HG02870 (cell line): ENCODE data around the gene CRP.
"Not testable (repeated sequence)": the region's sequence is repeated elsewhere in the genome, so short reads cannot be mapped to it uniquely, and the experiment has no call there.

Experiments used
- ATAC-seq: cut with Tn5 transposase; IDR thresholded peaks from one replicate; pipeline ENCODE4 v1.9.1; 2021; ENCODE audit warnings: mild to moderate bottlenecking, moderate library complexity; ENCODE audit not compliant: unreplicated experiment

CRP gene, protein sequence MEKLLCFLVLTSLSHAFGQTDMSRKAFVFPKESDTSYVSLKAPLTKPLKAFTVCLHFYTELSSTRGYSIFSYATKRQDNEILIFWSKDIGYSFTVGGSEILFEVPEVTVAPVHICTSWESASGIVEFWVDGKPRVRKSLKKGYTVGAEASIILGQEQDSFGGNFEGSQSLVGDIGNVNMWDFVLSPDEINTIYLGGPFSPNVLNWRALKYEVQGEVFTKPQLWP

DNA sequence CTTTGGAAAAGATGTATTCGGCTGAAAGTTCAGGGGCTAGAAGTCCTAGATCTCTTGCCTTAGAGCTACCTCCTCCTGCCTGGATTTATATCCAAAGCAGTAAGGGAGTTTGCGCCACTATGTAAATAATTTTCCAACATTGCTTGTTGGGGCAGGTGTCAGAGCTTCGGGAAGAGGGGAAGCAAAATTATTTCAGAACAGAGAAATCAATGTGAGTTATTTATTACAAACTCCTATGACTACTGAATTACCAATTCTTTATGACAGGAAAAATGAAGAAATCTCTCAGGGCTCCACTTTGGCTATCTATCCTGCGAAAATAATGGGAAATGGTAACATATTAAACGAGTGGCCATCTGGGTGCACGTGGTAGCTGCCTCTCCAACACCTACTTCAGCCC, at the start of gene CRP:
Gene CRP (minus strand): TSS at position 61 of the 400 bp plus-strand sequence. CDS start 104 bp downstream, outside the sequence.
- ATAC-seq: no peak

- ATAC-seq: no peak
Observed at GRCh38 chr1:159763686-159764085, 49.3 kb upstream of the CRP start.

DNA sequence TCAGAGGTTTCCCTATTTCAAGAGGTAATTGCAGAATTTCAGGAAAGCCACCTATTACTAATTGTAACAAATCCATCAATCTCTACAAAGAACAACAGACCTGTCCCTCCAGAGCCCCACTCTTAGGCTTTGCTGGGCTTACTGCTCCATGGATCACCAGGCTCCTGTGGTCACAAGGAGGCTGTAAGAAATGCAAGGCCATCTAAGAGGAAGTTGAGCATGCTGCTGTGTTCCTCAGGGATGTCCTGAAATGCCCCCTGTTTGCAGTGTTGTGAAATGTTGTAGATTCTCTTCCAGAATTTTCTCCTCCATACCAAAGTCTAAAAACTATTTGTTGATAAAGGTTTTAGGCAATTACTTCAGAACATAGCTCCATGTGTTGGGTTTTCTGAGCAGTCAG, 42.0 kb upstream of the CRP start:
- ATAC-seq: no peak

- no peak for ATAC-seq
Observed at GRCh38 chr1:159755451-159756007, 41.1 kb upstream of the CRP start.

DNA sequence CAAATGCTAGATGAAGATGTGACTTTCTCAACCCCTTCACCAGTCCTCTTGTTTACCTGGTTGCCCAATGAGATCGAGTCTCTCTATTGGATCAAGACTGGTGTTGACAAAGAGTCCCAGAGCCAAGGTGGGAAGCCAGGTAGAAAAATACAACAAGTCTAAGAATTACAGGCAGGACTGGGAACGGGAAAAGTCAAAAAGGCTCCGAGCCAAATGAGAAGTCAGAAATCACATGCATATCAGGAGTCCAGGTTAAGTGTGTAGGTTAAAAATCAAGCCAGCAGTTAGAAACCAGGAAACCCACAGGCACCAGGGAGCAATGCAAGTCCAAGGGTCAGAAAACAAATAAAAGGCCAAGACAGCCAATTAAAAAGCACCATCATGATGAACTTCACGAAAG, 39.0 kb upstream of the CRP start:
- no peak for ATAC-seq

DNA sequence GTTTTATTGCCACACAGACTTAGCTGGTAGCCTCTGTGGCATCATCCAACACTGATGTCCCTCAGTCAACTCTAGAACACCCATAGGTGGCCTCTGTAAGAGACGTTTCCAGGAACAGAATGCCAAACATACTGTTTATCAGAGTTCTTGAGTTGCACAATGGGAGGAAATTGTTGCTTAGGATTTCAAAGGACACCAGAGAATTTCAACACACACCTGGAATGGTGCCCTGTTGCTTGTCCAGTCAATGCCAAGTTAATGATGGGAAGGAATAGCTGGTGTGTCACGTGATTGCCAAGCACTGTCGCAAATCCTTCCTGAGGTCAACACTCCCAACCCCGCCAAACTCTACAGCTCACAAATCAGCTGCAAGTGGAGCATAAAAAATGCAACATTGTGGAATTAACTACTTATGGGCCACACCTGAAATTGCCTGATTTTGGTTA, 37.8 kb upstream of the CRP start:
- no peak for ATAC-seq

DNA sequence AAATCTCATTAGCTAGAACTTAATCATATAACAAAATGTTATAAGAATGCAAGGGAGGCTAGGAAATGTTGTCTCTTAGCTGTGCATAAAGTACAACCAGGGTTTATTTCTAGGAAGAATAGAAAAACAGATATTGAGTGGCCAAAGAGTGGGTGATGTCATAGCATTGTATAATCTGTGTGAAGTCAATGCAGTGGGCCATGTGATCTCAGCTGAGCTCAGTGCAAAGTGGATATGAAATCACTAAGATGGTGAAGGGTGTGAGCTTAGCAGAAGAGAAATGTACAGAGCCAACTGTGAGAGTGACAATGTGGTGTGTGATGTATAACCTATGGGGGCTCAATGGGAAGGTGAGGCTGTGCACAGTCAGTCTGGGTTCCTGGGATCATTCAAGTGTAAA, 36.6 kb upstream of the CRP start:
- no peak for ATAC-seq

DNA sequence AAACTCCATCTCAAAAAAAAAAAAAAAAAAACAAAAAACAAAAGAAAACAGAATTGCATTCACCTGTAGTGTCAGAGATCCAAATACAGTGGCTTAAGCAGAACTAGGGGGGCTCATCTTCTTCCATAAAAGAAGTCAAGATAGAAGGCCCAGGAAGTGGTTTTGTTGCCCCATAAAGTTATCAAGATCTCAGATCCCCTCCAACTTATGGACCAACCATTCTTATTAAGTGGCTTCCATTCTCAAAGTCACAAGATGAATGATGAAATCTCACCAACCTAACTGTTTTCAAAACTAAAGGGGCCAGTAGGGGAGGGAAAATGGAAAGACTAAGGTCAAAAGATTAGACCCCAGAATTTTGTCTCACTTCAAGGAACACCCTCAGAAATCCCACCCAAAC, 36.2 kb upstream of the CRP start:
- no peak for ATAC-seq

GRCh38 chr1:159749630-159750029, 35.2 kb upstream of the CRP start:
- ATAC-seq: no peak

- no peak for ATAC-seq
Observed at GRCh38 chr1:159748370-159748769, 34.0 kb upstream of the CRP start.

GRCh38 chr1:159746666-159747065, 32.3 kb upstream of the CRP start:
- ATAC-seq: no peak

GRCh38 chr1:159743651-159744410, 29.4 kb upstream of the CRP start:
- ATAC-seq: no peak

GRCh38 chr1:159737238-159737916, 23.0 kb upstream of the CRP start:
- no peak for ATAC-seq

- not testable (repeated sequence) for ATAC-seq
Observed at GRCh38 chr1:159723188-159723587, 8.8 kb upstream of the CRP start.

DNA sequence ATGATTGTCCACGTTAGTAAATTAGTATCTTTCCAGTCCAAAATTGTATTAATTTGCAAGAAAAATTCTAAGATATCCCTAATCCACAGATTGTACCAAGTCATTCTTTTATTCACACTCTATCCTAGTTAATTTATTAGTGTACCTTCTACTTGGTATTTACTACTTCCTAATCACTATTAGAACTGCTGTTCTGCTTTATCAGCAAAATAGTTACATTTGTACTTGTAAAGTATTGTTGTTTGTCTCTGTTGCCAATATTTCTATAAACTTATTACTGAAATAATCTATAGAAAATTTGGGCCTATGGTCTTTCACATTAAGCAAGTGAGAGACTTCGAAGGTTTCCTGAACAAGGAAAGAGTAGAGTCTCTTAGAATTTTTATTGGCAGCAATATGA, 5.6 kb upstream of the CRP start:
- no peak for ATAC-seq

GRCh38 chr1:159715855-159716254, 1.5 kb upstream of the CRP start:
- ATAC-seq: no peak

DNA sequence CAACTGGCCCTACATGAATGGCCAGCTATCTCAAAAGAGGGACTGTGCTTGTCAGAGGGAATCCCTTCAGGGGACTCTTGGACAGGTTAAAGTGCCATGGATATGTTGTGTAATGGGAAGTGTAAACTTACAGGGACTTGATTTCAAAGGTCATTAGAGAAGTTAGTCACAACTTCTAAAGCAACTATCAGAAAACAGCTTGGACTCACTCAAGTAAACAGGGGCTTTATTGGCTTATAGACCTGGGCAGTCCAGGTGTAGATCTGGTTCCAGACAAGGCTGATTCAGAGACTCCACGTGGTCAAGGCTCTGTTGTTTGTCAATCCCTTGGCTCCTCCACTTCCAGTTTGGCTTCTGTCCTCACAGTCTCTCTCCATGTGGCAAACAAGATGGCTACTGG, 2.3 kb downstream of the CRP start:
- no peak for ATAC-seq

GRCh38 chr1:159707472-159708260, 6.7 kb downstream of the CRP start:
- ATAC-seq: no peak

- ATAC-seq: no peak
Observed at GRCh38 chr1:159705904-159706256, 8.5 kb downstream of the CRP start.

GRCh38 chr1:159705251-159705903, 9.0 kb downstream of the CRP start:
- ATAC-seq: no peak
